ENCODE measurements around the gene ATRX.

DNA sequence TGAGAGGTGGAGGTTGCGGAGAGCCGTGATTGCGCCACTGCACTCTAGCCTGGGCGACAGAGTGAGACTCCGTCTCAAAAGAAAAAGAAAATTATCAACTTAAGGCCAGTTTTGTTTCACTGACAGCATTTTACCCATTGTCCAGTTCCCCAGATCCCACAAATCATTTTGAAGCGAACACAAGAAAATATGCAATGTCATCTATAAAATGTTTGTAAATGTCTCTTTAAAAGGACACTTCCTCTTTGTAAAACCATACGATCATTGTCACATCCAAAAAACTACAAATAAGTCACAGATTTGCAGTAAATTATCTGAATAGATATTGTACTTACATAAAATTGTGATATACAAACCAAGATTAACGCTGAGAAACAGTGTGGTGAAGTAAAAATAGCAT, 147.6 kb downstream of the ATRX start:
- TF ChIP-seq CTCF (IDR thresholded peaks at IDR 0.05; ENCODE audit: poor library complexity) (no peak), EZH2 (IDR thresholded peaks at IDR 0.05; ENCODE audit: borderline replicate concordance) (no peak), EZH2phosphoT487 (IDR thresholded peaks at IDR 0.05; ENCODE audit: low read depth, severe bottlenecking, unreplicated experiment) (no peak)

Data from hepatocyte (in vitro differentiated cells).